K562 (cell line): ENCODE data around the gene ZBTB46. TPM values are rescaled to one million over a fixed set of nuclear protein-coding genes. Genes with fewer than 3 reads are reported as not detected.

Source experiments
- CHD1 ChIP-seq: fragments of 200-600 bp; sonication (generic); IDR thresholded peaks from one replicate; pipeline ENCODE4 v1.6.1; 2012; ENCODE audit warnings: mild to moderate bottlenecking, moderate library complexity, low read length, inconsistent platforms
- ELF4 ChIP-seq: fragments of 450-650 bp; formaldehyde crosslinking; IDR thresholded peaks from 2 replicates; pipeline ENCODE4 v1.4.0; 2022; ENCODE audit warnings: missing genetic modification characterization
- ELK1 ChIP-seq: sonication (generic); formaldehyde crosslinking; IDR thresholded peaks from 2 replicates; pipeline ENCODE4 v1.8.1; 2022; ENCODE audit warnings: missing genetic modification reagents
- GTF2F1 ChIP-seq: IDR thresholded peaks from 2 replicates; pipeline ENCODE4 v1.6.1; 2011; ENCODE audit warnings: low read depth, low read length, improper control_type of control experiment
- HEY1 ChIP-seq: fragments of 250-450 bp; sonication (Bioruptor Pico); IDR thresholded peaks from 2 replicates; pipeline ENCODE4 v1.5.0; 2020; ENCODE audit warnings: mild to moderate bottlenecking, moderate library complexity, borderline replicate concordance
- JUND ChIP-seq, 2 experiments: IDR thresholded peaks; 2 replicates in 1 of 2; 3 replicates in 1 of 2; pipeline ENCODE4 v1.6.1; 2011; ENCODE audit warnings: borderline replicate concordance in 2 of 2, low read depth in 2 of 2, low read length in 2 of 2, improper control_type of control experiment in 1 of 2, missing biosample characterization in 1 of 2, missing genetic modification characterization in 1 of 2, missing genetic modification reagents in 1 of 2
- MEIS2 ChIP-seq: fragments of 450-650 bp; IDR thresholded peaks from 2 replicates; pipeline ENCODE4 v1.6.1; 2014; ENCODE audit warnings: mild to moderate bottlenecking; ENCODE audit not compliant: partially characterized antibody
- NCOA1 ChIP-seq: fragments of 450-650 bp; IDR thresholded peaks from 2 replicates; pipeline ENCODE4 v1.6.1; 2016; ENCODE audit warnings: low read depth
- POLR3A ChIP-seq: IDR thresholded peaks from 2 replicates; pipeline ENCODE4 v1.6.1; 2011; ENCODE audit warnings: borderline replicate concordance, mild to moderate bottlenecking, moderate library complexity; ENCODE audit not compliant: insufficient read length, insufficient read depth; ENCODE audit errors: extremely low read depth
- RBFOX2 ChIP-seq: fragments of 200-400 bp; formaldehyde crosslinking; IDR thresholded peaks from 2 replicates; pipeline ENCODE4 v1.6.1; 2017; ENCODE audit warnings: low read depth, mild to moderate bottlenecking, low read length, moderate library complexity
- RNF2 ChIP-seq: sonication (generic); IDR thresholded peaks from 2 replicates; pipeline ENCODE4 v1.6.1; 2016
- RREB1 ChIP-seq: fragments of 250-450 bp; sonication (Bioruptor Pico); IDR thresholded peaks from 2 replicates; pipeline ENCODE4 v1.4.0; 2020
- SLC30A9 ChIP-seq: fragments of 250-450 bp; sonication (Bioruptor Pico); IDR thresholded peaks from 2 replicates; pipeline ENCODE4 v1.8.0; 2022; ENCODE audit warnings: mild to moderate bottlenecking, moderate library complexity
- TAF7 ChIP-seq: fragments of 450-650 bp; IDR thresholded peaks from 2 replicates; pipeline ENCODE4 v1.6.1; 2016; ENCODE audit warnings: missing genetic modification characterization, missing compliant biosample characterization
- ZBTB33 ChIP-seq: sonication (generic); formaldehyde crosslinking; IDR thresholded peaks from 2 replicates; pipeline ENCODE4 v1.8.1; 2023; ENCODE audit warnings: mild to moderate bottlenecking, missing genetic modification reagents
- ZNF165 ChIP-seq: fragments of 250-450 bp; sonication (Bioruptor Pico); IDR thresholded peaks from 2 replicates; pipeline ENCODE4 v1.4.0; 2020; ENCODE audit warnings: borderline replicate concordance
- polyA plus RNA-seq, 8 experiments: library from polyadenylated mRNA; depleted of rRNA in 4 of 8; stranded (reverse) in 5 of 8; unstranded in 3 of 8; fragments of >200 nt; fragmentation: Nextera tagmentation in 2 of 8; fragmentation: Illumina TruSeq in 1 of 8; extraction: Ambion mirVana in 2 of 8; extraction: Trizol in 1 of 8; gene quantifications; 2 replicates each; pipeline versions ENCODE4 v1.2.1 to v1.2.3, GENCODE V29; 2011 to 2014; ENCODE audit warnings: inconsistent platforms in 1 of 8, missing spikeins in 1 of 8
- total RNA-seq, 7 experiments: library from RNA; depleted of rRNA in 6 of 7; stranded (reverse); fragments of >200 nt in 6 of 7; fragmentation: Illumina TruSeq in 2 of 7; extraction: Trizol in 2 of 7; gene quantifications; 2 replicates each; pipeline versions ENCODE4 v1.2.1 to v1.2.3, GENCODE V29; 2011 to 2021; ENCODE audit warnings: low replicate concordance in 1 of 7
- TF ChIP-seq, protein P1 (sequence below), 2 experiments: IDR thresholded peaks in 1 of 2; conservative IDR thresholded peaks in 1 of 2; 2 replicates each; pipeline ENCODE4 v1.6.1; 2016; ENCODE audit warnings: low read depth in 2 of 2, mild to moderate bottlenecking in 1 of 2, missing compliant biosample characterization in 1 of 2, missing genetic modification characterization in 1 of 2, moderate library complexity in 1 of 2

The ZBTB46 gene
- total and polyA plus RNA-seq, 9 of the 15 experiments (the other 6 are each of a cell fraction or from before 2014, with no cell fraction given): 0.29 to 4.1 (median 1.1) TPM

DNA sequence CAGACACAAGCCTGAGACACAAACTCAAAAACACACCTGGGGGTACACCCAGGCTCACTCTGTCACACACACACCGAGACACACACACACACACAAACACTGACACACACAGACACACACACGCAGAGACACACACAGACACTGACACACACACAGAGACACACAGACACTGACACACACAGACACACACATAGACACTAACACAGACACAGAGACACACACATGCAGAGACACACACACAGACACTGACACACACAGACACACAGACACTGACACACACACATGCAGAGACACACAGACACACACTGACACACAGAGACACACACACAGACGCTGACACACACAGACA is 15.8 kb upstream of the ZBTB46 start (continued):
- TF ChIP-seq MEIS2 (no peak), GTF2F1 (no peak), SLC30A9 (CRISPR knock-in tag) (no peak), RBFOX2 (no peak), NCOA1 (0 out of 2 replicates have a peak, but pooled peaks have one; percentile 22), JUND (IDR thresholded peaks at IDR 0.05; ENCODE audit: borderline replicate concordance, low read depth, low read length) (no peak), JUND (tag; IDR thresholded peaks at IDR 0.05; ENCODE audit: borderline replicate concordance, low read depth, low read length) (no peak; the same call in 2 of the 3 replicates), ELK1 (CRISPR knock-in tag) (no peak), ELF4 (CRISPR knock-in tag) (peak; percentile 95), HEY1 (CRISPR knock-in tag) (no peak), RREB1 (CRISPR knock-in tag) (no peak), RNF2 (no peak), CHD1 (no peak), ZBTB33 (CRISPR knock-in tag) (no peak), ZNF165 (CRISPR knock-in tag) (no peak), POLR3A (no peak), TAF7 (tag) (peak; percentile 51; the same call in 1 of the 2 replicates)
- TF ChIP-seq, protein P1, sequence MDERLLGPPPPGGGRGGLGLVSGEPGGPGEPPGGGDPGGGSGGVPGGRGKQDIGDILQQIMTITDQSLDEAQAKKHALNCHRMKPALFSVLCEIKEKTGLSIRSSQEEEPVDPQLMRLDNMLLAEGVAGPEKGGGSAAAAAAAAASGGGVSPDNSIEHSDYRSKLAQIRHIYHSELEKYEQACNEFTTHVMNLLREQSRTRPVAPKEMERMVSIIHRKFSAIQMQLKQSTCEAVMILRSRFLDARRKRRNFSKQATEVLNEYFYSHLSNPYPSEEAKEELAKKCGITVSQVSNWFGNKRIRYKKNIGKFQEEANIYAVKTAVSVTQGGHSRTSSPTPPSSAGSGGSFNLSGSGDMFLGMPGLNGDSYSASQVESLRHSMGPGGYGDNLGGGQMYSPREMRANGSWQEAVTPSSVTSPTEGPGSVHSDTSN (CRISPR knock-in tag; IDR thresholded peaks at IDR 0.05; ENCODE audit: low read depth): no peak
- TF ChIP-seq, protein P1 (tag; conservative IDR thresholded peaks at IDR 0.05; ENCODE audit: low read depth): no peak
